Uterus (tissue), 4 donors: ENCODE data around the gene TXNDC5. TPM values are rescaled to one million over a fixed set of nuclear protein-coding genes. Genes with fewer than 3 reads are reported as not detected.

Experiments
- DNase-seq, 2 donors: peaks; one replicate each; pipeline ENCODE4 v3.0.0-alpha.2; 2019 to 2020
- H3K27ac ChIP-seq, 2 donors: fragments of 200-600 bp; sonication (generic); 1 replicate in 1 of 2; 2 replicates in 1 of 2; pipeline ENCODE4 v1.5.1; 2016 to 2018
- H3K27me3 ChIP-seq, 2 donors: fragments of 200-600 bp; sonication (generic); one replicate each; pipeline ENCODE4 v1.5.1; 2018 to 2019; ENCODE audit warnings: control low read depth in 1 of 2
- H3K36me3 ChIP-seq, 2 donors: fragments of 200-600 bp; sonication (generic); one replicate each; pipeline ENCODE4 v1.5.1; 2019; ENCODE audit warnings: control low read depth in 1 of 2
- H3K4me1 ChIP-seq, 2 donors: fragments of 200-600 bp; sonication (generic); one replicate each; pipeline ENCODE4 v1.5.1; 2018 to 2019; ENCODE audit warnings: control low read depth in 1 of 2
- H3K4me3 ChIP-seq, 2 donors: fragments of 200-600 bp; sonication (generic); 1 replicate in 1 of 2; 2 replicates in 1 of 2; pipeline ENCODE4 v1.5.1; 2018 to 2019; ENCODE audit warnings: mild to moderate bottlenecking in 1 of 2
- H3K9me3 ChIP-seq, 2 donors: fragments of 200-600 bp; sonication (generic); one replicate each; pipeline ENCODE4 v1.5.1; 2019; ENCODE audit warnings: control low read depth in 1 of 2
- CTCF ChIP-seq, 4 experiments: fragments of 200-600 bp in 2 of 4; fragments of 450-650 bp in 2 of 4; sonication (generic) in 2 of 4; IDR thresholded peaks; one replicate each; pipeline ENCODE4 v1.5.1; 2016 to 2019; ENCODE audit warnings: antibody characterized with exemption in 4 of 4, mild to moderate bottlenecking in 2 of 4, moderate library complexity in 1 of 4
- POLR2A ChIP-seq, 2 donors: fragments of 450-650 bp; IDR thresholded peaks; one replicate each; pipeline ENCODE4 v1.6.1; 2016; ENCODE audit warnings: antibody characterized with exemption in 2 of 2, mild to moderate bottlenecking in 1 of 2, moderate library complexity in 1 of 2
- intact Hi-C: fragments of 100-400 bp; cut with DNase I; formaldehyde crosslinking; loops from one replicate; pipeline ENCODE4 v1.15.1; 2023; ENCODE audit warnings: low total_unique reads
- total RNA-seq, 4 donors: library from RNA; depleted of rRNA in 3 of 4; stranded (reverse); fragments of >200 nt in 3 of 4; gene quantifications; one replicate each; pipeline versions ENCODE4 v1.1.0 to v1.2.4, GENCODE V29; 2014 to 2023
- donor health status: DM: yes; HTN: yes; CAD: no.

TXNDC5 gene
- total RNA-seq, 4 donors from 2014 or later, result 70.8 to 279 (median 104) TPM

DNA sequence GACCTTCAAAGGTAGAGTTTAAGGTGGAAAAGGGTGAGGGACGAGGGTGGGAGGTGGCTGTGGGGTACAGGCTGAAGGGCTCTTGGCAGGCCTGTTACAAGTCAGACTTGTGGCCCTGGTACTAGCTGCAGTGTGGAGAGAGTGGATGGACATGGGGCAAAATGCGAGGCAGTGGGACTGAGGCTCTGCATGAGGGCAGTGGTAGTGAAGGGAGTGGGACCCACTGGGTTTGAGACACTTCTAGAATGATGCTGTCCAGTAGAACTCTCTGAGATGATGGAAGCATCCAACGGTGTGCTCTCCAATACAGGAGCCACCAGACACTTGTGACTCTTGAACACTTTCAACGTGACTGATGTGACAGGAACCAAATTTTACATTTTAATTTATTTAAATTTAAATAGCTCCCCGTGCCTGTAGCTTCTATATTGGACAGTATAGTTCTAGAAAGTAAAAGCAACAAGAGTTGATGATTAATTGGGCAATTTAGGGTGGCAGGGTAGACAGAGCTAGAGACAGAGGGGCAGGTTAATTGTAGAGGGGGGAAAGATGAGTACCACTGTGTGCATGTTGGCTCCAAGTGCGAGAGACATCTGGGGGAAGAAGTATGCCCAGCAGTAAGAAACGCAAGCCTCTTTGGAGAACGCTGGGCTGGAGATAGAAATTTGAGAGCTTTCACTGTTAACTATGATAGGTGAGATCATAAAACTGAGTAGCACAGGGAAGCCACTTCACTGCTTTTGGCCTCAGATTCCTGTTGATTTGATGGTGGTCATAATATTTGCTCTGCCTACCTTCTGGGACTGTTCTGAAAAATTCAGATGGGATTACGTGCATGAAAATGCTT lies 77.5 kb downstream of the TXNDC5 start:
- intact Hi-C loops, result no loop called here
- DNase-seq, result no peak
- no peak for TF ChIP-seq CTCF (IDR thresholded peaks at IDR 0.05)
- TF ChIP-seq POLR2A (IDR thresholded peaks at IDR 0.05), result no peak
- Histone ChIP-seq H3K27me3 (no peaks in the 10 kb centered on the region), H3K27ac (no peak overlapping the region), H3K9me3 (no peaks in the 10 kb centered on the region), H3K36me3 (no peaks in the 10 kb centered on the region), H3K4me1 (no peaks in the 10 kb centered on the region), H3K4me3 (no peak overlapping the region)

Other genes with a start within 250 kb of the TXNDC5 start
- gene BMP6, start 184.7 kb downstream of the TXNDC5 start, total RNA-seq, result 1 to 10 TPM; 2.2 to 8.5 (median 4.4) TPM
- 100 to 1,000 TPM in 1 of 4 donors, 10 to 100 TPM in 3; 15.5 to 242 (median 38.8) TPM for gene BLOC1S5, start 153.6 kb upstream of the TXNDC5 start, total RNA-seq
- 10 to 100 TPM; 12.6 to 33.2 (median 26.9) TPM for gene EEF1E1, start 191.8 kb upstream of the TXNDC5 start, total RNA-seq